Colonic mucosa (tissue), 4 donors: Measurements from ENCODE around the gene CEP89. TPM values are rescaled to one million over a fixed set of nuclear protein-coding genes. Genes with fewer than 3 reads are reported as not detected.
"Not testable (repeated sequence)": the region's sequence is repeated elsewhere in the genome, so short reads cannot be mapped to it uniquely, and the experiment has no call there.

Experiments
- DNase-seq: peaks from one replicate; pipeline ENCODE4 v3.0.0-alpha.2; 2020
- H3K27ac ChIP-seq: fragments of 200-600 bp; one replicate; pipeline ENCODE4 v1.8.0; 2021
- H3K27me3 ChIP-seq: fragments of 200-600 bp; one replicate; pipeline ENCODE4 v1.8.0; 2021
- H3K36me3 ChIP-seq: fragments of 200-600 bp; one replicate; pipeline ENCODE4 v1.8.0; 2021
- H3K4me1 ChIP-seq: fragments of 200-600 bp; one replicate; pipeline ENCODE4 v1.8.0; 2021; ENCODE audit warnings: mild to moderate bottlenecking
- H3K4me3 ChIP-seq: fragments of 200-600 bp; one replicate; pipeline ENCODE4 v1.8.0; 2021
- H3K9ac ChIP-seq, 2 donors: one replicate each; pipeline ENCODE4 v1.7.0; 2013; ENCODE audit warnings: control low read depth in 2 of 2, low read depth in 2 of 2, low read length in 2 of 2
- H3K9me3 ChIP-seq: fragments of 200-600 bp; one replicate; pipeline ENCODE4 v1.8.0; 2021
- CTCF ChIP-seq: fragments of 200-600 bp; IDR thresholded peaks from one replicate; pipeline ENCODE4 v1.8.0; 2022; ENCODE audit warnings: antibody characterized with exemption, mild to moderate bottlenecking
- intact Hi-C: fragments of 100-400 bp; cut with DNase I; formaldehyde crosslinking; loops from one replicate; pipeline ENCODE4 v1.14.1; 2022
- total RNA-seq, 2 donors: library from RNA; stranded (reverse); fragmentation: NEBNext Ultra II Directional in 1 of 2; extraction: Animal tissue kit (Norgen Biotek cat#: 25700) in 1 of 2; gene quantifications; one replicate each; pipeline ENCODE4 v1.2.1, GENCODE V29; 2021
- donor health status: healthy.
- donor health status: DM: no; HTN: no; CAD: no.
- donor health status: DM: no; HTN: no; CAD: no.

The CEP89 gene
- total RNA-seq, 2 donors from 2014 or later, result 15.3 to 16.6 TPM

- no peak for DNase-seq
- Histone ChIP-seq H3K36me3 (peaks cover 11% of the 10 kb centered on the region), H3K27me3 (no peaks in the 10 kb centered on the region), H3K9ac (no peak overlapping the region), H3K4me1 (no peaks in the 10 kb centered on the region), H3K9me3 (no peaks in the 10 kb centered on the region), H3K27ac (no peak overlapping the region), H3K4me3 (no peak overlapping the region)
- TF ChIP-seq CTCF, result no peak
- intact Hi-C loops, result no loop called here
Observed at GRCh38 chr19:32988724-32989123, 17.0 kb upstream of the CEP89 start.

DNA sequence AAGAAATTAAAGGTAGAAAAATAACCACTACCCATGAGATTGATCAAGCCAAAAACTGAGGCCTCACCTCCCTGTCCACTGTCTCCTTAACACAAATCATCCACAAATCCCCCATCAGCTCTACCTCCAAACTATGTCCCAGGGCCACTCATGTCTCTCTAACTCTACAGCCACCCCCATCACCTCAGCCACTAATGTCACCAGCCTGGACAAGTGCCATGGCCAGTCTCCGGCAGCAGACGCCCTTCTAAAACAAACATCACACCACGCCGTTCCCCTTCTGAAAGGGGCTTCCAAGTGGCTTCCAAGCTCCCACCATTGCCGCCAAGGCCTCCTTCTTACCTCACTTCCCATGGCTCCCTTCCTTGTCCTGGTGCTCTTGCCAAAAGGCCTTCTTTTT, 16.5 kb upstream of the CEP89 start:
- H3K27ac ChIP-seq, H3K4me1 ChIP-seq, H3K9ac ChIP-seq, DNase-seq, H3K27me3 ChIP-seq, H3K9me3 ChIP-seq, H3K4me3 ChIP-seq, intact Hi-C loops: not testable (repeated sequence)
- peaks cover 11% of the 10 kb centered on the region for H3K36me3 ChIP-seq

DNA sequence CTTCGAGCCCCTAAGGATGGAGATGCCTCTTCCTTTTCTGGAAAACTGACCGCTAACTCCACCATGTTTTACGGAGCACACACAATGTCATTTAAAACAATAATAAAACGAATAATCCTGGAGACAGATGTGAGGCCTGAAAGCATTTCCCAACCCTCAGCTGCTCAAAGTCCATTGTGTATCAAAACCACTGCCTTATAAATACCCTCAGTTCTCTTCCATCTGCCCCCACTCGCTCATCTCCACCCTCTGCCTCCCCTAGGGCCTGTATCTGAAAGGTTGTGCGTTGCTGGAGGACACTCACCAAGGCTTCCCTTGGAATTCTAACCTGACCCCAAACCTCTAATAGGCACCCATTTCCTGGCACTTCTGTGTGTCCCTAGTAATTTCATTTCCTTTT, 10.7 kb upstream of the CEP89 start:
- H3K27ac ChIP-seq, H3K4me1 ChIP-seq, intact Hi-C loops, H3K9ac ChIP-seq, DNase-seq, H3K27me3 ChIP-seq, H3K36me3 ChIP-seq, H3K4me3 ChIP-seq, H3K9me3 ChIP-seq: not testable (repeated sequence)

- H3K27ac ChIP-seq, H3K4me3 ChIP-seq, H3K9ac ChIP-seq, H3K9me3 ChIP-seq, H3K27me3 ChIP-seq, DNase-seq, H3K4me1 ChIP-seq, H3K36me3 ChIP-seq: not testable (repeated sequence)
- intact Hi-C loops, result loop anchor here (5.0 kb wide), 1 partner anchor 137 kb away; no protein-coding TSS in a partner anchor
Observed at GRCh38 chr19:32979807-32980206, 8.0 kb upstream of the CEP89 start.

DNA sequence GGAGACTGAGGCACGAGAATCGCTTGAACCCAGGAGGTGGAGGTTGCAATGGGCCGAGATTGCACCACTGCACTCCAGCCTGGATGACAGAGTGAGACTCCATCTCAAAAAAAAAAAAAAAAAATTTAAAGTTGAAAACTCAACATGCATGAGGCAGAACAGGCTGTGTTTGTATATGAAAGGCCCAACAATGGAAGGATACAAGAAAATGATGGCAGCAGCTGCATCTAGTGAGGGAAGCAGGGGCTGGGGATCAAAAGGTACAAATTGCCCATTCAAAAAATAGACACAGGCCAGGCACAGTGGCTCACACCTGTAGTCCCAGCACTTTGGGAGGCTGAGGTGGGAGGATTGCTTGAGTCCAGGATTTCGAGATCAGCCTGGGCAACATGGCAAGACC, 6.1 kb upstream of the CEP89 start:
- not testable (repeated sequence) for H3K9me3 ChIP-seq, DNase-seq, H3K4me1 ChIP-seq, H3K27me3 ChIP-seq, H3K9ac ChIP-seq, H3K36me3 ChIP-seq, H3K4me3 ChIP-seq
- intact Hi-C loops, result loop anchor here (5.0 kb wide), 1 partner anchor 139 kb away; no protein-coding TSS in a partner anchor
- peak overlapping the region; percentile 69 for H3K27ac ChIP-seq

GRCh38 chr19:32977280-32977679, 5.5 kb upstream of the CEP89 start:
- no peak for TF ChIP-seq CTCF
- intact Hi-C loops, result loop anchor here (5.0 kb wide), 1 partner anchor 140 kb away; no protein-coding TSS in a partner anchor
- no peaks in the 10 kb centered on the region for H3K9me3 ChIP-seq
- DNase-seq, result peak; percentile 74
- no peak overlapping the region for H3K4me3 ChIP-seq
- H3K27me3 ChIP-seq, result no peaks in the 10 kb centered on the region
- peak overlapping the region; percentile 69 for H3K27ac ChIP-seq
- H3K9ac ChIP-seq, result peak overlapping the region in 1 of 2 donors; percentile 35
- H3K36me3 ChIP-seq, result no peaks in the 10 kb centered on the region
- peaks cover 2% of the 10 kb centered on the region for H3K4me1 ChIP-seq

DNA sequence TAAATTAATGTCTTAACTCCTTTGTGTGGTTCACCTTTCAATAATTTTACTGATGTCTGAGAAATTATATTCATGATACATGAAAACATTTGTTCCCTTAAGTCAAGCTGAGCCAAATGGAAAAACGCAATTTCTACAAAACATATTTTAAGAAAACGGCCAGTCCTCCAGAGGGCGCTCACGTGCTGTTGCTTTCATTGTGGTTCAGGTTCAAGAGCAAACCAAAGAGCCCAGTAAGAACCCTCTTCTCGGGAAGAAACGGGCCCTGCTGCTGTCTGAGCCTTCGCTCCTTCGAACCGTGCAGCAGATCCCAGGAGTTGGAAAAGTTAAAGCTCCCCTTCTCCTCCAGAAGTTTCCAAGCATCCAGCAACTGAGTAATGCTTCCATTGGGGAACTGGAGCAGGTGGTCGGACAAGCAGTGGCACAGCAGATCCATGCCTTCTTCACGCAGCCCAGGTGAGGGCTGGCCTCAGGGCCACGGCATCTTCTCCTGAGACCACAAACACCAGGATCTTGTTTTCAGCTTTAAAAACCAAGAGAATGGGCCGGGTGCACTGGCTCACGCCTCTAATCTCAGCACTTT, 4.6 kb upstream of the CEP89 start:
- peak; percentile 66 for TF ChIP-seq CTCF
- Histone ChIP-seq H3K9me3 (no peaks in the 10 kb centered on the region), H3K4me3 (no peak overlapping the region), H3K36me3 (no peaks in the 10 kb centered on the region), H3K9ac (no peak overlapping the region), H3K4me1 (peaks cover 3% of the 10 kb centered on the region), H3K27ac (peak overlapping the region; percentile 69), H3K27me3 (no peaks in the 10 kb centered on the region)
- DNase-seq, result peak; percentile 88
- intact Hi-C loops, result loop anchor here (5.0 kb wide), 1 partner anchor 141 kb away; no protein-coding TSS in a partner anchor
